ENCODE measurements around the gene PPT2.

DNA sequence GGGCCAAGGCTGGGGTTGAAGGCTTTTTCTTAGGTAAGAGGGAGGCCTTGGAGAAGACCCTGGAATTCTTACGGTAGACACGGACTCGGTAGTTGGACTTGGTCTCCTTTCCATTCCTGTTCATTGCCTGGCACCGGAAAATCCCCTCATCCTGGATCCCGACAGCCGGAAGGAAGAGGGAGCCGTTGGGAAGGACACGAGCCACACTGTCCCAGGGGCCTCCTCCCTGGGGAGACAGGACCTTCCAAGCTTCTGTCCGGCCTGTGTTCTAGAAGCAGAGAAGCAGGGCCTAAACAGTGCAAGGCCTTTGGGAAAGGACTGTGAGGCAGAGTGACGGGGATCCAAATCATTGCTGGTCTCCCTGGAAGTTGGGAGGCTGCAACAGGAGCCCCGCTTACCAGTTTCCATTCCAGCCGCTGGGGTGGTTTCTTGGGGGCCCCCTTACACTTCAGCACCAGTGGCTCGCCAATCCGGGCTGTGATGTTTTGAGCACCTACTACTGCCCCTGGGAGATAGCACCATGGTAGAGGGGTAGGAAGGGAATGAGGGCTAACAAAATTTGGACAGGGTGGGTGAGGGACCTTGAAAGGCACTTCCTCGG is 29.6 kb downstream of the PPT2 start:
- TF ChIP-seq CTCF (IDR thresholded peaks at IDR 0.05) = no peak
- TF ChIP-seq POLR2A (IDR thresholded peaks at IDR 0.05) = no peak
